ENCODE measurements around the gene TFRC.

- TF ChIP-seq CTCF (IDR thresholded peaks at IDR 0.05), result no peak
- TF ChIP-seq POLR2A (IDR thresholded peaks at IDR 0.05), result no peak
- TF ChIP-seq EP300 (IDR thresholded peaks at IDR 0.05), result no peak
- no peak for TF ChIP-seq POLR2AphosphoS5 (IDR thresholded peaks at IDR 0.05)
Measured at GRCh38 chr3:196072313-196072712, 9.6 kb downstream of the TFRC start.
